ENCODE data around the gene STK39. TPM values are rescaled to one million over a fixed set of nuclear protein-coding genes. Genes with fewer than 3 reads are reported as not detected.

STK39 gene
- total RNA-seq, 3 donors from 2014 or later = 36.4 to 57.5 (median 52.5) TPM

GRCh38 chr2:168152902-168153530 lies 94.4 kb downstream of the STK39 start:
- ATAC-seq (no peak), DNase-seq (no peak)
- H3K4me1 ChIP-seq (ENCODE audit: low read depth) = no peaks in the 10 kb centered on the region
- TF ChIP-seq CTCF (IDR thresholded peaks at IDR 0.05) = no peak
- intact Hi-C loops (cut with DNase I, micrococcal nuclease) = no loop called here
- no peaks in the 10 kb centered on the region for H3K9me3 ChIP-seq
- no peak overlapping the region for H3K4me3 ChIP-seq
- no peaks in the 10 kb centered on the region for H3K36me3 ChIP-seq (ENCODE audit: low read depth)

- intact Hi-C loops (cut with DNase I, micrococcal nuclease) = no loop called here
- no peak for ATAC-seq
- DNase-seq = no peak
- Histone ChIP-seq H3K36me3 (ENCODE audit: low read depth) (no peaks in the 10 kb centered on the region), H3K4me3 (no peak overlapping the region), H3K4me1 (ENCODE audit: low read depth) (no peaks in the 10 kb centered on the region), H3K9me3 (no peaks in the 10 kb centered on the region)
- no peak for TF ChIP-seq CTCF (IDR thresholded peaks at IDR 0.05)
These were observed 97.4 kb downstream of the STK39 start for GRCh38 chr2:168149986-168150385.

GRCh38 chr2:168149150-168149974 lies 98.0 kb downstream of the STK39 start:
- no peak for TF ChIP-seq CTCF (IDR thresholded peaks at IDR 0.05)
- ATAC-seq = no peak
- DNase-seq = no peak
- intact Hi-C loops (cut with DNase I, micrococcal nuclease) = no loop called here
- Histone ChIP-seq H3K4me3 (no peak overlapping the region), H3K9me3 (no peaks in the 10 kb centered on the region), H3K4me1 (ENCODE audit: low read depth) (no peaks in the 10 kb centered on the region), H3K36me3 (ENCODE audit: low read depth) (no peaks in the 10 kb centered on the region)

GRCh38 chr2:168147830-168148794 lies 99.3 kb downstream of the STK39 start:
- no peak for TF ChIP-seq CTCF (IDR thresholded peaks at IDR 0.05)
- H3K36me3 ChIP-seq (ENCODE audit: low read depth) = no peaks in the 10 kb centered on the region
- no peaks in the 10 kb centered on the region for H3K4me1 ChIP-seq (ENCODE audit: low read depth)
- no peak for ATAC-seq
- no peaks in the 10 kb centered on the region for H3K9me3 ChIP-seq
- intact Hi-C loops (cut with DNase I, micrococcal nuclease) = no loop called here
- H3K4me3 ChIP-seq = no peak overlapping the region
- no peak for DNase-seq

Measured in mucosa of descending colon (tissue), 3 donors.